Ovary (tissue), 9 donors: ENCODE results near the gene ACTG1. TPM values are rescaled to one million over a fixed set of nuclear protein-coding genes. Genes with fewer than 3 reads are reported as not detected.

Experiments
- DNase-seq, 5 donors: peaks; one replicate each; pipeline ENCODE4 v3.0.0-alpha.2; 2019 to 2020
- H3K27ac ChIP-seq, 2 donors: fragments of 200-600 bp; one replicate each; pipeline versions ENCODE4 v1.5.1 to v1.8.0; 2019 to 2022
- H3K27me3 ChIP-seq: fragments of 200-600 bp; one replicate; pipeline ENCODE4 v1.8.0; 2022
- H3K36me3 ChIP-seq: fragments of 200-600 bp; sonication (generic); one replicate; pipeline ENCODE4 v1.5.1; 2019
- H3K4me1 ChIP-seq: one replicate; pipeline ENCODE4 v1.8.1; 2013; ENCODE audit warnings: mild to moderate bottlenecking, moderate library complexity; ENCODE audit not compliant: insufficient read depth
- H3K4me3 ChIP-seq: fragments of 200-600 bp; sonication (generic); one replicate; pipeline ENCODE4 v1.5.1; 2017
- H3K9me3 ChIP-seq, 2 donors: fragments of 200-600 bp in 1 of 2; sonication (generic) in 1 of 2; one replicate each; pipeline versions ENCODE4 v1.5.1 to v1.8.1; 2013 to 2019; ENCODE audit warnings: mild to moderate bottlenecking in 1 of 2, moderate library complexity in 1 of 2
- CTCF ChIP-seq, 3 donors: fragments of 450-650 bp in 2 of 3; fragments of 200-600 bp in 1 of 3; IDR thresholded peaks; one replicate each; pipeline versions ENCODE4 v1.5.1 to v1.8.0; 2016 to 2022; ENCODE audit warnings: antibody characterized with exemption in 3 of 3, mild to moderate bottlenecking in 1 of 3
- EP300 ChIP-seq: sonication (generic); formaldehyde crosslinking; IDR thresholded peaks from one replicate; pipeline ENCODE4 v1.6.1; 2017; ENCODE audit warnings: antibody characterized with exemption
- POLR2A ChIP-seq: fragments of 450-650 bp; IDR thresholded peaks from one replicate; pipeline ENCODE4 v1.6.1; 2017; ENCODE audit warnings: antibody characterized with exemption, mild to moderate bottlenecking, moderate library complexity
- WGBS, 3 donors: extraction: QIAGEN DNeasy Blood & Tissue Kit in 1 of 3; methylation state at CpG; one replicate each; pipeline versions ENCODE4 v1.1.5 to v1.1.7; 2013 to 2017; 5-methylcytosine and 5-hydroxymethylcytosine counted together
- intact Hi-C, 4 donors: fragments of 100-400 bp; cut with DNase I; formaldehyde crosslinking; loops; one replicate each; pipeline versions ENCODE4 v1.11.0 to v1.15.1; 2022 to 2023
- polyA plus RNA-seq, 2 donors: library from polyadenylated mRNA; stranded (reverse); fragments of 200-250 nt in 1 of 2; fragments of 350-450 nt in 1 of 2; fragmentation: Illumina TruSeq in 1 of 2; extraction: RNeasy Lipid Tissue Mini Kit (QIAGEN cat#74804) in 1 of 2; gene quantifications; one replicate each; pipeline ENCODE4 v1.2.3, GENCODE V29; 2013 to 2014
- total RNA-seq, 7 donors: library from RNA; depleted of rRNA in 2 of 7; stranded (reverse); fragments of >200 nt in 2 of 7; fragmentation: NEBNext Ultra II Directional in 3 of 7; extraction: Animal tissue kit (Norgen Biotek cat#: 25700) in 3 of 7; gene quantifications; one replicate each; pipeline versions ENCODE4 v1.1.0 to v1.2.4, GENCODE V29; 2016 to 2023
- donor health status: DM: no; HTN: no; CAD: no; lungs with moderate emphysema.
- donor health status: DM: no; HTN: no; CAD: no.
- donor health status: Bipolar disorder and iron deficiency.
- donor health status: DM: yes; HTN: yes; CAD: no.
- donor health status: DM: no; HTN: no; CAD: no.
- donor health status: DM: yes; HTN: yes; CAD: no.

ACTG1 gene
- total and polyA plus RNA-seq, 9 donors: 1,825 to 5,681 (median 3,955) TPM

- intact Hi-C loops: no loop called here
- H3K4me1 ChIP-seq: no peaks in the 10 kb centered on the region
- TF ChIP-seq POLR2A: no peak
- TF ChIP-seq CTCF (IDR thresholded peaks at IDR 0.05): no peak
- TF ChIP-seq EP300: no peak
- no peaks in the 10 kb centered on the region for H3K36me3 ChIP-seq
- H3K27me3 ChIP-seq: no peaks in the 10 kb centered on the region
- no peak overlapping the region for H3K4me3 ChIP-seq
- no peak for DNase-seq
- H3K27ac ChIP-seq: no peak overlapping the region
- WGBS, 3 donors: 91 to 92% (median 92%) methylated on average over 46 to 50 of the region's 50 CpGs
- H3K9me3 ChIP-seq: no peaks in the 10 kb centered on the region
These were observed 50.7 kb downstream of the ACTG1 start for GRCh38 chr17:81461607-81462500.

- no peaks in the 10 kb centered on the region for H3K4me1 ChIP-seq
- H3K36me3 ChIP-seq: no peaks in the 10 kb centered on the region
- intact Hi-C loops: no loop called here
- WGBS, 3 donors: 79 to 90% (median 86%) methylated on average over 32 to 43 of the region's 43 CpGs
- no peak overlapping the region for H3K27ac ChIP-seq
- H3K27me3 ChIP-seq: no peaks in the 10 kb centered on the region
- TF ChIP-seq EP300 (no peak), CTCF (IDR thresholded peaks at IDR 0.05) (no peak), POLR2A (no peak)
- H3K9me3 ChIP-seq: no peaks in the 10 kb centered on the region
- DNase-seq: peak in 1 of 5 donors; percentile 58
- no peak overlapping the region for H3K4me3 ChIP-seq
These were observed 51.6 kb downstream of the ACTG1 start for GRCh38 chr17:81460856-81461460.

Other genes with a start within 250 kb of the ACTG1 start
- gene SLC38A10, start 217.5 kb downstream of the ACTG1 start, total RNA-seq: 10 to 100 TPM; 46.6 to 75.7 (median 68.8) TPM
- 10 to 100 TPM; 11.5 to 57.7 TPM for gene SLC38A10, start 217.5 kb downstream of the ACTG1 start, polyA plus RNA-seq
- 10 to 100 TPM in 6 of 7 donors, 1 to 10 TPM in 1; 7.6 to 31.9 (median 24.2) TPM for gene BAHCC1, start 117.3 kb downstream of the ACTG1 start, total RNA-seq
- gene BAHCC1, start 117.3 kb downstream of the ACTG1 start, polyA plus RNA-seq: 10 to 100 TPM in 1 of 2 donors, 1 to 10 TPM in 1; 1.9 to 16.0 TPM
- gene FSCN2, start 15.6 kb upstream of the ACTG1 start, total RNA-seq: 1 to 10 TPM; 1.8 to 6.4 (median 3.9) TPM
- 1 to 10 TPM in 1 of 2 donors, under 1 TPM in 1; 0.13 to 1.6 TPM for gene FSCN2, start 15.6 kb upstream of the ACTG1 start, polyA plus RNA-seq
- 10 to 100 TPM; 14.9 to 29.1 (median 25.1) TPM for gene FAAP100, start 39.6 kb upstream of the ACTG1 start, total RNA-seq
- 10 to 100 TPM in 1 of 2 donors, under 1 TPM in 1; 0.77 to 19.7 TPM for gene FAAP100, start 39.6 kb upstream of the ACTG1 start, polyA plus RNA-seq
- gene NPLOC4, start 124.3 kb upstream of the ACTG1 start, total RNA-seq: 10 to 100 TPM; 24.4 to 76.0 (median 56.3) TPM
- gene NPLOC4, start 124.3 kb upstream of the ACTG1 start, polyA plus RNA-seq: 10 to 100 TPM; 25.4 to 84.8 TPM
- gene TSPAN10, start 124.4 kb upstream of the ACTG1 start, total RNA-seq: 1 to 10 TPM in 4 of 7 donors, under 1 TPM in 3; 0.73 to 3.3 (median 1.2) TPM
- gene TSPAN10, start 124.4 kb upstream of the ACTG1 start, polyA plus RNA-seq: 1 to 10 TPM in 1 of 2 donors, under 1 TPM in 1; 0.68 to 1.5 TPM
- under 1 TPM in 1 of 7 donors, not detected in 6; 0.22 TPM for gene PDE6G, start 143.7 kb upstream of the ACTG1 start, total RNA-seq
- gene PDE6G, start 143.7 kb upstream of the ACTG1 start, polyA plus RNA-seq: 1 to 10 TPM in 1 of 2 donors, under 1 TPM in 1; 0.39 to 1.3 TPM
- 10 to 100 TPM; 14.5 to 35.7 (median 20.9) TPM for gene OXLD1, start 153.8 kb upstream of the ACTG1 start, total RNA-seq
- gene OXLD1, start 153.8 kb upstream of the ACTG1 start, polyA plus RNA-seq: 10 to 100 TPM in 1 of 2 donors, 1 to 10 TPM in 1; 1.7 to 32.8 TPM
- 10 to 100 TPM in 3 of 7 donors, 1 to 10 TPM in 4; 5.1 to 17.8 (median 9.4) TPM for gene CCDC137, start 153.9 kb upstream of the ACTG1 start, total RNA-seq
- 10 to 100 TPM in 1 of 2 donors, 1 to 10 TPM in 1; 6.9 to 10.4 TPM for gene CCDC137, start 153.9 kb upstream of the ACTG1 start, polyA plus RNA-seq
- 10 to 100 TPM; 22.8 to 45.1 (median 31.1) TPM for gene ARL16, start 171.0 kb upstream of the ACTG1 start, total RNA-seq
- gene ARL16, start 171.0 kb upstream of the ACTG1 start, polyA plus RNA-seq: 10 to 100 TPM; 29.4 to 55.5 TPM
- 10 to 100 TPM; 39.1 to 91.5 (median 71.7) TPM for gene HGS, start 171.2 kb upstream of the ACTG1 start, total RNA-seq
- 10 to 100 TPM; 73.4 to 73.9 TPM for gene HGS, start 171.2 kb upstream of the ACTG1 start, polyA plus RNA-seq
- 10 to 100 TPM; 23.5 to 47.2 (median 39.5) TPM for gene MRPL12, start 190.6 kb upstream of the ACTG1 start, total RNA-seq
- gene MRPL12, start 190.6 kb upstream of the ACTG1 start, polyA plus RNA-seq: 10 to 100 TPM; 12.9 to 36.8 TPM
- gene SLC25A10, start 199.5 kb upstream of the ACTG1 start, total RNA-seq: 1 to 10 TPM; 2.4 to 9.8 (median 7.9) TPM
- gene SLC25A10, start 199.5 kb upstream of the ACTG1 start, polyA plus RNA-seq: 1 to 10 TPM in 1 of 2 donors, under 1 TPM in 1; 0.12 to 8.7 TPM